Testis (tissue), 2 donors: ENCODE measurements around the gene IGF2R.

Experiments used
- POLR2A ChIP-seq: fragments of 450-650 bp; IDR thresholded peaks from one replicate; pipeline ENCODE4 v1.6.1; 2017; ENCODE audit warnings: antibody characterized with exemption, mild to moderate bottlenecking, moderate library complexity
- TF ChIP-seq, protein P1 (sequence below), 3 experiments: fragments of 450-650 bp in 2 of 3; fragments of 200-600 bp in 1 of 3; sonication (generic) in 1 of 3; IDR thresholded peaks; one replicate each; pipeline ENCODE4 v1.5.1; 2016 to 2019; ENCODE audit warnings: antibody characterized with exemption in 3 of 3, mild to moderate bottlenecking in 2 of 3, moderate library complexity in 1 of 3

GRCh38 chr6:160106701-160107100 is 137.8 kb downstream of the IGF2R start:
- TF ChIP-seq, protein P1, sequence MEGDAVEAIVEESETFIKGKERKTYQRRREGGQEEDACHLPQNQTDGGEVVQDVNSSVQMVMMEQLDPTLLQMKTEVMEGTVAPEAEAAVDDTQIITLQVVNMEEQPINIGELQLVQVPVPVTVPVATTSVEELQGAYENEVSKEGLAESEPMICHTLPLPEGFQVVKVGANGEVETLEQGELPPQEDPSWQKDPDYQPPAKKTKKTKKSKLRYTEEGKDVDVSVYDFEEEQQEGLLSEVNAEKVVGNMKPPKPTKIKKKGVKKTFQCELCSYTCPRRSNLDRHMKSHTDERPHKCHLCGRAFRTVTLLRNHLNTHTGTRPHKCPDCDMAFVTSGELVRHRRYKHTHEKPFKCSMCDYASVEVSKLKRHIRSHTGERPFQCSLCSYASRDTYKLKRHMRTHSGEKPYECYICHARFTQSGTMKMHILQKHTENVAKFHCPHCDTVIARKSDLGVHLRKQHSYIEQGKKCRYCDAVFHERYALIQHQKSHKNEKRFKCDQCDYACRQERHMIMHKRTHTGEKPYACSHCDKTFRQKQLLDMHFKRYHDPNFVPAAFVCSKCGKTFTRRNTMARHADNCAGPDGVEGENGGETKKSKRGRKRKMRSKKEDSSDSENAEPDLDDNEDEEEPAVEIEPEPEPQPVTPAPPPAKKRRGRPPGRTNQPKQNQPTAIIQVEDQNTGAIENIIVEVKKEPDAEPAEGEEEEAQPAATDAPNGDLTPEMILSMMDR (IDR thresholded peaks at IDR 0.05), result no peak
- no peak for TF ChIP-seq POLR2A
